Muscle of leg (tissue), 11 donors: ENCODE data around the gene ERCC6L. TPM values are rescaled to one million over a fixed set of nuclear protein-coding genes. Genes with fewer than 3 reads are reported as not detected.
"Not testable (repeated sequence)": the region's sequence is repeated elsewhere in the genome, so short reads cannot be mapped to it uniquely, and the experiment has no call there.

Source experiments
- DNase-seq: peaks from one replicate; pipeline ENCODE4 v3.0.0; 2013
- H3K27ac ChIP-seq: one replicate; pipeline ENCODE4 v1.5.1; 2013; ENCODE audit warnings: mild to moderate bottlenecking, low read length, control low read depth
- H3K27me3 ChIP-seq: one replicate; pipeline ENCODE4 v1.6.1; 2013; ENCODE audit warnings: low read length; ENCODE audit not compliant: control insufficient read depth, insufficient read depth
- H3K36me3 ChIP-seq: one replicate; pipeline ENCODE4 v1.6.1; 2013; ENCODE audit warnings: low read length; ENCODE audit not compliant: control insufficient read depth, insufficient read depth
- H3K4me1 ChIP-seq: one replicate; pipeline ENCODE4 v1.6.1; 2013; ENCODE audit warnings: low read length; ENCODE audit not compliant: control insufficient read depth, insufficient read depth
- H3K4me3 ChIP-seq: one replicate; pipeline ENCODE4 v1.5.1; 2013; ENCODE audit warnings: low read length, control low read depth
- H3K9me3 ChIP-seq: replicated peaks from 2 replicates; pipeline ENCODE4 v1.6.1; 2013; ENCODE audit warnings: low read depth, low read length; ENCODE audit not compliant: control insufficient read depth
- WGBS: methylation state at CpG from one replicate; pipeline ENCODE4 v1.1.5; 2013; ENCODE audit warnings: missing lambda C conversion rate; ENCODE audit not compliant: insufficient coverage; 5-methylcytosine and 5-hydroxymethylcytosine counted together
- polyA plus RNA-seq, 8 donors: library from polyadenylated mRNA; unstranded; fragments of 120-200 nt; gene quantifications; one replicate each; pipeline versions ENCODE4 v1.2.1 to v1.2.3, GENCODE V29; 2013; ENCODE audit warnings: inconsistent platforms in 1 of 8, low replicate concordance in 1 of 8; ENCODE audit not compliant: insufficient read length in 8 of 8, insufficient read depth in 1 of 8
- total RNA-seq: library from RNA; stranded (reverse); fragments of 120-200 nt; gene quantifications from one replicate; pipeline ENCODE4 v1.2.4, GENCODE V29; 2013

Gene ERCC6L
- total and polyA plus RNA-seq, 9 donors = 1.5 to 3.8 (median 2.5) TPM

GRCh38 chrX:72253686-72254085 is 14.9 kb upstream of the ERCC6L start:
- Histone ChIP-seq H3K27me3 (peaks cover 42% of the 10 kb centered on the region), H3K4me3 (no peak overlapping the region), H3K4me1 (no peaks in the 10 kb centered on the region)

GRCh38 chrX:72247206-72247942 is 8.5 kb upstream of the ERCC6L start:
- H3K4me3 ChIP-seq = no peak overlapping the region
- 94% methylated on average over 2 of the region's 2 CpGs for WGBS
- peaks cover 2% of the 10 kb centered on the region for H3K4me1 ChIP-seq
- peak; percentile 38 for DNase-seq
- H3K27me3 ChIP-seq = peaks cover 31% of the 10 kb centered on the region
- H3K27ac ChIP-seq = no peak overlapping the region
- H3K9me3 ChIP-seq = peaks cover 2% of the 10 kb centered on the region
- no peaks in the 10 kb centered on the region for H3K36me3 ChIP-seq

More at GRCh38 chrX:72253686-72254085, 14.9 kb upstream of the ERCC6L start:
- Histone ChIP-seq H3K36me3 (no peaks in the 10 kb centered on the region), H3K9me3 (peaks cover 2% of the 10 kb centered on the region), H3K27ac (no peak overlapping the region)
- DNase-seq = no peak

GRCh38 chrX:72245461-72246089 is 6.7 kb upstream of the ERCC6L start:
- peak; percentile 24 for DNase-seq
- H3K9me3 ChIP-seq = peaks cover 2% of the 10 kb centered on the region
- H3K4me1 ChIP-seq = peaks cover 2% of the 10 kb centered on the region
- WGBS = 80% methylated on average over 2 of the region's 3 CpGs
- peaks cover 31% of the 10 kb centered on the region for H3K27me3 ChIP-seq
- H3K27ac ChIP-seq = no peak overlapping the region
- no peaks in the 10 kb centered on the region for H3K36me3 ChIP-seq
- H3K4me3 ChIP-seq = no peak overlapping the region

- peaks cover 5% of the 10 kb centered on the region for H3K4me1 ChIP-seq
- no peak overlapping the region for H3K4me3 ChIP-seq
- H3K27ac ChIP-seq = no peak overlapping the region
- H3K36me3 ChIP-seq = no peaks in the 10 kb centered on the region
- H3K9me3 ChIP-seq = no peaks in the 10 kb centered on the region
- peak; percentile 19 for DNase-seq
- peaks cover 36% of the 10 kb centered on the region for H3K27me3 ChIP-seq
- no CpG with 5 or more reads among the region's 3 CpGs for WGBS
Measured at GRCh38 chrX:72243472-72243871, 4.6 kb upstream of the ERCC6L start.

- H3K36me3 ChIP-seq = no peaks in the 10 kb centered on the region
- H3K27me3 ChIP-seq = peaks cover 33% of the 10 kb centered on the region
- peaks cover 3% of the 10 kb centered on the region for H3K4me1 ChIP-seq
- 66% methylated on average over 3 of the region's 4 CpGs for WGBS
- H3K4me3 ChIP-seq = no peak overlapping the region
- no peak overlapping the region for H3K27ac ChIP-seq
- H3K9me3 ChIP-seq = no peaks in the 10 kb centered on the region
- DNase-seq = no peak
Measured at GRCh38 chrX:72240976-72241375, 2.1 kb upstream of the ERCC6L start.

- H3K27me3 ChIP-seq = peaks cover 17% of the 10 kb centered on the region
- H3K4me1 ChIP-seq = peaks cover 3% of the 10 kb centered on the region
- H3K27ac ChIP-seq = no peak overlapping the region
- H3K9me3 ChIP-seq = no peaks in the 10 kb centered on the region
- H3K36me3 ChIP-seq = no peaks in the 10 kb centered on the region
- DNase-seq = no peak
- H3K4me3 ChIP-seq = peak overlapping the region; percentile 50
- WGBS = 48% methylated on average over 5 of the region's 6 CpGs
Measured at GRCh38 chrX:72238183-72238582, 644 bp downstream of the ERCC6L start.

- DNase-seq = no peak
- 83% methylated on average over 1 of the region's 4 CpGs for WGBS
- H3K4me1 ChIP-seq = peaks cover 3% of the 10 kb centered on the region
- no peaks in the 10 kb centered on the region for H3K36me3 ChIP-seq
- no peak overlapping the region for H3K4me3 ChIP-seq
- H3K27ac ChIP-seq = no peak overlapping the region
- no peaks in the 10 kb centered on the region for H3K9me3 ChIP-seq
- peaks cover 13% of the 10 kb centered on the region for H3K27me3 ChIP-seq
Measured at GRCh38 chrX:72236841-72237240, 2.0 kb downstream of the ERCC6L start.

- DNase-seq = no peak
- H3K4me3 ChIP-seq = no peak overlapping the region
- 86% methylated on average over 1 of the region's 3 CpGs for WGBS
- peaks cover 3% of the 10 kb centered on the region for H3K9me3 ChIP-seq
- H3K27ac ChIP-seq = no peak overlapping the region
- H3K36me3 ChIP-seq = no peaks in the 10 kb centered on the region
- no peaks in the 10 kb centered on the region for H3K4me1 ChIP-seq
- H3K27me3 ChIP-seq = peaks cover 5% of the 10 kb centered on the region
Measured at GRCh38 chrX:72230290-72230689, 8.5 kb downstream of the ERCC6L start.

- not testable (repeated sequence) for DNase-seq, H3K4me1 ChIP-seq, H3K27ac ChIP-seq, H3K9me3 ChIP-seq, H3K4me3 ChIP-seq, H3K36me3 ChIP-seq
- WGBS = 100% methylated on average over 2 of the region's 3 CpGs
- H3K27me3 ChIP-seq = peaks cover 15% of the 10 kb centered on the region
Measured at GRCh38 chrX:72220375-72220774, 18.5 kb downstream of the ERCC6L start.

GRCh38 chrX:72216973-72217372 is 21.9 kb downstream of the ERCC6L start:
- Histone ChIP-seq H3K27ac (no peak overlapping the region), H3K36me3 (no peaks in the 10 kb centered on the region), H3K4me1 (no peaks in the 10 kb centered on the region), H3K4me3 (no peak overlapping the region), H3K27me3 (peaks cover 10% of the 10 kb centered on the region), H3K9me3 (no peaks in the 10 kb centered on the region)
- no CpG with 5 or more reads among the region's 1 CpG for WGBS
- no peak for DNase-seq
